C4-2B (cell line): ENCODE measurements around the gene SHLD1.

ENCODE experiments used
- H3K27ac ChIP-seq: fragments of 450-650 bp; 2 replicates; pipeline ENCODE4 v1.5.1; 2017
- ZFX ChIP-seq: fragments of 450-650 bp; IDR thresholded peaks from 2 replicates; pipeline ENCODE4 v1.6.1; 2017
- TF ChIP-seq, protein P1 (sequence below): fragments of 450-650 bp; conservative IDR thresholded peaks from 2 replicates; pipeline ENCODE4 v1.5.1; 2017; ENCODE audit warnings: mild to moderate bottlenecking

SHLD1 gene

DNA sequence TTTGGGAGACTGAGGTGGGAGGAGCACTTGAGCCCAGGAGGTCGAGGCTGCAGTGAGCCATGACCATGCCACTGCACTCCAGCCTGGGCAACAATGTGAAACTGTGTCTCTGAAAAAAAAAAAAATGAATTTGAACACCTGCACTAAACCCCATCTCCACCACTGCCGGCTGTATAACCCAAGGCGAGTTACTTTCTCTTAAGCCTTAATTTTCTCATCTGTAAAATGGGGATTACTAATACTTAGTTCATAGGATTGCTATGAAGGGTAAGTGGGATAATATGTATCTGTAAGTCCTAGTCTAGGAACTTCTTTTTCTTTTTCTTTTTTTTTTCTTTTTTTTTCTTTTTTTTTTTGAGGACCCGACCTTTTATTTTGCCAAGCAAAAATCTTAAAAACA lies 61.5 kb downstream of the SHLD1 start:
- TF ChIP-seq ZFX, result no peak
- TF ChIP-seq, protein P1, sequence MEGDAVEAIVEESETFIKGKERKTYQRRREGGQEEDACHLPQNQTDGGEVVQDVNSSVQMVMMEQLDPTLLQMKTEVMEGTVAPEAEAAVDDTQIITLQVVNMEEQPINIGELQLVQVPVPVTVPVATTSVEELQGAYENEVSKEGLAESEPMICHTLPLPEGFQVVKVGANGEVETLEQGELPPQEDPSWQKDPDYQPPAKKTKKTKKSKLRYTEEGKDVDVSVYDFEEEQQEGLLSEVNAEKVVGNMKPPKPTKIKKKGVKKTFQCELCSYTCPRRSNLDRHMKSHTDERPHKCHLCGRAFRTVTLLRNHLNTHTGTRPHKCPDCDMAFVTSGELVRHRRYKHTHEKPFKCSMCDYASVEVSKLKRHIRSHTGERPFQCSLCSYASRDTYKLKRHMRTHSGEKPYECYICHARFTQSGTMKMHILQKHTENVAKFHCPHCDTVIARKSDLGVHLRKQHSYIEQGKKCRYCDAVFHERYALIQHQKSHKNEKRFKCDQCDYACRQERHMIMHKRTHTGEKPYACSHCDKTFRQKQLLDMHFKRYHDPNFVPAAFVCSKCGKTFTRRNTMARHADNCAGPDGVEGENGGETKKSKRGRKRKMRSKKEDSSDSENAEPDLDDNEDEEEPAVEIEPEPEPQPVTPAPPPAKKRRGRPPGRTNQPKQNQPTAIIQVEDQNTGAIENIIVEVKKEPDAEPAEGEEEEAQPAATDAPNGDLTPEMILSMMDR, result no peak
- H3K27ac ChIP-seq, result no peak overlapping the region

DNA sequence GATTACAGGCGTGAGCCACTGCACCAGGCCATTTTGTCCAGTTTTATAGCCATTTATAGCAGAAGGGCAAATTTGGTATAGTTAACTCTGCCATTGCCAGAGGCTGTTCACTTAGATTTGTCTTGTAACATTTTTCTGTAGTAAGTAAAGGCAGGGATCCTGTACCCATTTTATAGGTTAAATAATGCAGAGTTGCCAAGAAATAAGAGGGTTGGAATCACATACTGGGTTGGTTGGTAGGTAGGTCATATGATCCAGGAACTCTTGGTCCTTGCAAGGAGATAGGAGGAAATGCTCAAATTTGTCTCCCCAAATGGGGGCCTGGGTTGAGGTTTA lies 68.1 kb downstream of the SHLD1 start:
- no peak for TF ChIP-seq ZFX
- TF ChIP-seq, protein P1, result no peak
- H3K27ac ChIP-seq, result no peak overlapping the region

DNA sequence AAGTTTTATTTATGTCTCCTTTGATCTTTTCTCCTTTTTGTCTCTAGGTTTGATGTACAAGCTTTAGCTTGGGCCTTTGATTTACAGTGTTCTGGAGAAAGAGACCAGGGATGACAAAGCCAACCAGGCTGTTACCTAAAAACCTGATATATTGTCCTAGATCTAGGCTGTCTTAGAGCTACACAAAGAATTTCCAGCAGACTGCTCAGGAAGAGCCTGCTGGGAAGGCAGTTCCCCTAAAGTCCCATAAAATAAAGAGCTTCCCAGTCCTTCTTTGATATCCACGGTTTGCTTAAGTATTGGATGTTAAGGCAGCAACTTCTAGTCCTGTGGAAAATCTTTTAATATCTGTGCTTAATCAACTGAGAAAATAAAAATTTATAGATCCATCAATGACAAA lies 70.5 kb downstream of the SHLD1 start:
- TF ChIP-seq, protein P1, result no peak
- TF ChIP-seq ZFX, result no peak
- H3K27ac ChIP-seq, result no peak overlapping the region

DNA sequence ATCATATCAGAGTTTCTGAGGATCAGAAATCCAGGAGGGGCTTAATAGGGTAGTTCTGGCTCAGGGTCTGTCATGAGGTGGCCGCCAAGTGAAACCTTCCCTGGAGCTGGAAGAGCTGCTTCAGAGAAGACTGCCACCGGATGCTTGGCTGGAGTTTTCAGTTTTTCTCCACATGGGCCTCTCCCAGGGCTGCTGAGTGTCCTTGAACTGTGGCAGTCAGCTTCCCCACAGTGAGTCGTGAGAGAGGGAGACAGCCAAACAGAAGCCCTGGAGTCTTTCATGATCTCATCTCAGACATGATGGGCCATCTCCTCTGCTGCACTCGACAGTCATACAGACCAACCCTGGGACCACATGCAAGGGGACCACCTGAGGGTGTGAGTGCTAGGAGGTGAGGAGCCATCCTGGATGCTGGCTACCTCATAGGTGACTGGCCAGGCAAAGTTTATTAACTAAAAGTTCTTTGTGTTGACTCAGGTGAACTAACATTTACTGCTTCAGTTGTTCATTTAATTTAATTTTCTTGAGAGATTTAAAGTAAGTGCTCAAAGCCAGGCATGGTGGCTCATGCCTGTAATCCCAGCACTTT lies 71.5 kb downstream of the SHLD1 start:
- TF ChIP-seq, protein P1, result no peak
- TF ChIP-seq ZFX, result no peak
- H3K27ac ChIP-seq, result no peak overlapping the region

DNA sequence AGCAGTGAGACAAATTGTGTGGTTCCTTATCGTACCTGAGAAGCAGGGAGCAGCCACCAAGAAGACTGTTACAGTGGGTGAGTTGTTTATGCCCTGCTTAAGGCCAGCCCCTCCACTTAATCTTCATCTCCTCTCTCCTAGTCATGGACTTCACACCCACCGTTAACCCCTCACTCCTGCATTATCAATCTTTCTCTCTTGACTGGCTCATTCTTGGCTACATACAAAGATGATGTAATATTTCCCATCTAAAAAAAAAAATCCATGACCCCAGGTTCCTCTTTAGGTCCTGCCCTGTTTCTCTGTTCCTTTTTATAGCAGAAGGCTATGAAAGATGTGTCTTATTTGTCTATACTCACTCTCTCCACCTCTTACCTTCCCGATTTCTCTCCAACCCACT lies 72.4 kb downstream of the SHLD1 start:
- no peak for TF ChIP-seq ZFX
- TF ChIP-seq, protein P1, result no peak
- no peak overlapping the region for H3K27ac ChIP-seq

DNA sequence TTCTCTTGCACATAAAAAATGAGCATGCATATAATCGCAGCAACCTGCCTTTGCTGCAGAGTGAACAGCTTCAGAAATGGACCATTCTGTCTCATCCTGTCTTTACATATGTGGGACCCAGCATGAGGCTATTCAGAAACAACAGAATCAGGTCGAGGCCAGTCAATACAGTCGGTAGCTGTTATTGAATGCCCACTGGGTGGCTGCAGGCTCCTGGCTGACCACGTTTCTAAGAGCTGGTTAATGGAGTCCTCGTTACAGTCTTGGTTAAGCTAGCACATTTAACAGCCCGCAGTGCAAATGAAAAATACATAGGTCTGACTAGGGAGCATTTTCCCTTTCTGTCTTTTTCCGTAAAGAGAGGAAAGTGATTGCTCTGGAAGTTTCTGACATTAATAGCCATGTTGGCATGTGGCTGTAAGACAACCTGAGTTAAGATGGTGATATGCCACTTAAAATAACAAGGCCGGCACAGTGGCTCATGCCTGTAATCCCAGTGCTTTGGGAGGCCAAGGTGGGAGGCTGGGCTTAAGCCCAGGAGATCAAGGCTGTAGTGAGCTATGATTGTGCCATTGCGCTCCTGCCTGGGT lies 75.0 kb downstream of the SHLD1 start:
- TF ChIP-seq, protein P1, result no peak
- no peak for TF ChIP-seq ZFX
- no peak overlapping the region for H3K27ac ChIP-seq

DNA sequence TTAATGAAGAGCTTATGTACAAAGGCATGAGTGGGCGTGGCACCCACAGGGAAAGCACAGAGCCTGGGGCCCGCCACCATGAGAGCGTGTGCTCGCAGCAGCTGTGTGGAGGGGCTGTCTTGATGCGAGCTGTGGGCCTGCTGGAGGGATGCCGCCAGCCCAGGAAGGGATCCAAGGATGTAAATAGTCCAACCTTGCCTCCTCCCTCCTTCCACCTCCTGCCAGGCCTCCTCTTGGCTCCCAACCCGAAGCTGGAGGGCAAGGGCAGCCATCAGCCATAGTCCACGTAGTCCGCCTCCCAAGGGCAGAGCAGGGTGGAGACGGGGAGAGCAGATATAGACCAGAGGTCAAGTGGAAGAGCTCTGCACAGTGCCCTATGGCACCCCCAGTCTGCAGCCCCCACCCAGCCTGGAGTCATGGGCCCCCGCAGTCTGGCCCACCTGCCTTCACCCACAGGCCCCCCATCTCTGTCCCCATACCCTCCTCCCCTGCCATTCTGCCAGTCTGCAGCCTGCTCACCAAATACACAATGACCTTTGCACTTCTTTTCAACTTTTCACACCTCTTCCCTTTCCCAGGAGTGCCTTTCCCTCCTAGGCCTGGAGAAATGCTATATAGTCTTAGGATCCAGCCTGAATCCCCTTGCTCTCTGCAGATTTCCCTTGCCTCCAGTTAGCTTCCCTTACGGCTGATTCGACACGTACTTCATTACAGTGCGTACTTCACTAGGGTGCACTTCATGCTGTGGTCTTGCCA lies 77.1 kb downstream of the SHLD1 start:
- no peak overlapping the region for H3K27ac ChIP-seq
- TF ChIP-seq, protein P1, result no peak
